NCI-H82 (cell line): Measurements from ENCODE around the gene PRR7.

Experiments
- DNase-seq: peaks from one replicate; lab custom pipeline; 2025; lab: John Stamatoyannopoulos, UW

PRR7 gene

DNA sequence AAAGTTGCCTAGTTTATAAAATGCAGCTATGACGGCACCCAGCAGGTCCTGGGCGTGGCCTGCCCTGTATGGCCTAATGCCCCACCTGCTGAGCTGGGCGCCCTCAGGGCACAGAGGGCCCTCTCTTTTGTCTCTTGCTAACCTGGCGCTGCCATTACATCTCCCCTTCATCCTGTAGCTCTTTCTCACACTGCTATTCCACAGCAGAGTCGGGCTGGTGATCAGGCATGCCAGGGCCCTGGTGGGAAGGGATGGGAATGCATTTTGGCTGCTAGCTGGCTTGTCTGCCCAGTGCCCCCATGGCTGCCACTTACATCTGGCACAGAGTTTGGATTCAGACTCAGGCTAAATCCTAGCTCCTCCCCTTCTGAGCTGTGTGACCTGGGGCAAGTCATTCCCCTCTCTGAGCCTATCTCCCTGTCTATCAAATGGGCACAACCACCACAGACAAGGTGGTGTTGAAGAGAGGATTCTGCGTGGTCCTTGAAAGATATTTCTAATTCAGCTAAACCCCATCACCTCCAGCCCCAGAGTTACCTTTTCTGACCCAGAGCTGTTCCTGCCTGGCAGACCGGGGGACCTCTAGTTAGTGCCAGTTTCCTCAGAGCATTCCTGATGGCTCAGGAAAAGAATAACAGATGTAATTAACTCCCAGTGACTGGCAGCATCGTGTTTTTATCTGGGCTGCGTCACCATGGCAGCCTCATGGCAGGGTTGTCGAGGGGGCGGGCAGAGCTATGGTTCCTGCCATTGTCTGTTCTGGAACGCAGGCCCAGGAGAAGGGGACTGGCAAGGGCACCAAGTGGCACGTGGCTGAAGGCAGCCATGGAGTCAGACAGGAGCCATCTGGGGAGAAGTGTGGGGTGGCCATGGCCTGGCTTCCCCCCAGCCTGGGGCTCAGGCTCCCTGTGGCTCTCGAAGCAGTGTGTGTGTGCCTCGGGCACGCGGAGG, 6.3 kb downstream of the PRR7 start:
- no peak for DNase-seq

DNA sequence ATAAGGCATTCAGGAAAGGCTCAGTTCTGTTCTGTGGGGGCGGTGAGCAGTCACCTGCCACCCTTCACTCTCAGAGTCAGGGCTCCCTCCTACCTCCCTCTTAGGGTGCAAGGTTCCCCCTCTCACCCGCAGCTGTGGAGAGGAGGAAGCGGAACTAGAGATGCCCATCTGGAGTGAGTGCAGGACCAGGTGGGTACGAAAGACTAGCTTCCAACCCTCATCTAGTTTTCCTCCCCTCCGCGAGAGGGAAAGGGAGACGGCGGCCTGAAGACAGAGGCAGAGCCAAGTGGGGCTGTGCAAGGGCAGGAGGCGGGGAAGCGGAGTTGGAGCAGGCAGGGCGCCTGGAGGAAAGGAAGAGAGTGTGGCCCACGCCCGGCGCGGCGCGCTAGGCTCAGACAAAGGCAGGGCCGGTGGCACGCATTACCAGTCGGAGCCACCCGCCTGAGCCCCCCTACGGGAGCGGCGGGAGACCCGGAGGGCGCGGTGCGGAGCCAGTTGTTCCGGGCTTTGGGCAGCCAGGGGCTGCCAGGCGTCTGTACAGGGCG, 7.3 kb downstream of the PRR7 start:
- DNase-seq, result peak; percentile 66

DNA sequence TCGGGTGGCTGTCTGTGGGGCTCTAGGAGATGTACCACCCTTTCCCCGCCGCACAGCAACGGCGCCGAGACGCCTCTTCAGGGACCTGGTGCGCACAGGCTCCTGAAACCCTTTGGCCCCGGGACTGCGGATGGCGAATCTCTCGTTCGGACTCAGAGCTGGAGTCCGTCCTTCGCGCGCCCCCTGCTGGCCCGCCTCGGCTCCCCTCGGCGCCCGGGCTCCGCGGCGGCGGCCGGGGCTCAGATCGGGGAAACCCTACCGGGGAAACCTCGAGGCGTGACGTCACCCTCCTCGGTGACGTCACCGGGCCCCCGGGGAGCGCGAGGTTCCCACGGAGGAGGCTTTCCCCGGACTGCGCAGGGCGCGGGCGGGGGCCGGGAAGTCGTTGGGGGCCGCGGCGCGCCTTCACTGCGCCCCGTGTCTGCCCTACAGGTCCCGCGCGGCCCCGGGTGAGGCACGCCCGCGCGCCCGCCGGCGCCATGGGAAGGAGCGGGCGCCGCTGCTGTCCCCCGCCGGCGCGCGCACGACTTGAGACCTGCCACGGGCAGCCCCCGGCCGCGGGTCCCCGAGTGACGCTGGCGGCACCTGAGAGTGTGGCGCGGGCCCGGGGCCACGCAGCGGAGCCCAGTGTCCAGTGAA, 7.9 kb downstream of the PRR7 start:
- DNase-seq, result peak; percentile 88

DNA sequence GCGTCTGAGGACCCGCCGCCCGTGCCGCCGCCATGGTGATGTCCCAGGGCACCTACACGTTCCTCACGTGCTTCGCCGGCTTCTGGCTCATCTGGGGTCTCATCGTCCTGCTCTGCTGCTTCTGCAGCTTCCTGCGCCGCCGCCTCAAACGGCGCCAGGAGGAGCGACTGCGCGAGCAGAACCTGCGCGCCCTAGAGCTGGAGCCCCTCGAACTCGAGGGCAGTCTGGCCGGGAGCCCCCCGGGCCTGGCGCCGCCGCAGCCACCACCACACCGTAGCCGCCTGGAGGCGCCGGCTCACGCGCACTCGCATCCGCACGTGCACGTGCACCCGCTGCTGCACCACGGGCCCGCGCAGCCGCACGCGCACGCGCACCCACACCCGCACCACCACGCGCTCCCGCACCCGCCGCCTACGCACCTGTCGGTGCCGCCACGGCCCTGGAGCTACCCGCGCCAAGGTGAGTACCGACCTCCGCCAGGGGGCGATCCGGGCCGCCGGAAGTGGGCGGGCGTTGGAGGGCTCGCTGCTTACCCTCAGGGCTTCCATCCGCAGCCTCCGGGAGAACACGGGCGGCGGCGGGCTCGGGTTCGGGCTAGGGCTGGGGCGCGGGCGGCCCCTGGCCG, 8.5 kb downstream of the PRR7 start:
- DNase-seq, result peak; percentile 86

DNA sequence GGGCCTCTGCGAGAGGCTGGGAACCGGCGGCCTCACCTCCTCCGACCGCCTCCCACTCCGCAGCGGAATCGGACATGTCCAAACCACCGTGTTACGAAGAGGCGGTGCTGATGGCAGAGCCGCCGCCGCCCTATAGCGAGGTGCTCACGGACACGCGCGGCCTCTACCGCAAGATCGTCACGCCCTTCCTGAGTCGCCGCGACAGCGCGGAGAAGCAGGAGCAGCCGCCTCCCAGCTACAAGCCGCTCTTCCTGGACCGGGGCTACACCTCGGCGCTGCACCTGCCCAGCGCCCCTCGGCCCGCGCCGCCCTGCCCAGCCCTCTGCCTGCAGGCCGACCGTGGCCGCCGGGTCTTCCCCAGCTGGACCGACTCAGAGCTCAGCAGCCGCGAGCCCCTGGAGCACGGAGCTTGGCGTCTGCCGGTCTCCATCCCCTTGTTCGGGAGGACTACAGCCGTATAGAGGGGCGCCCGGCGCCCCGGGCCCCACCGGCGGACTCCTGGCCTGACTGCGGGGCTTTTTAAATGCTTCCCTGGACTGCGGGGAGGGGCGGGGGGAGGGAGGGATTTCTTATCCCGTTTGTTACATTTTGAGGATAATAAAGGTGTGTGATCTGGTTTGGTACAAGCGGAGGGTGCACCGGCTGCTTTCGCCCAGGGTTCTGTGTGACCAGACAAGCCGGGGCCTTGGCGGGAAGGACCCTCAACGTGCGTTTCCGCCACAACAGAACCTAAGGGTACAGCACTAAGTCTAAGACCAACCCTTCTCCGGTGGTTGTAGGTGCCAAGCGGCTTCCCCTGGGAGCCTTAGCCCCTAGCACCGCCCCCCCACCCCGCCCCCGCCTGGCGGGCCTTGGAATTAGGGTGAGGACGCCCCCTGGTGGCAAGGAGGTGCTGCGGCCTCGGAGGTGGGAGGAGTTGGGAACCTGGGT, 9.3 kb downstream of the PRR7 start:
- DNase-seq, result peak; percentile 95

DNA sequence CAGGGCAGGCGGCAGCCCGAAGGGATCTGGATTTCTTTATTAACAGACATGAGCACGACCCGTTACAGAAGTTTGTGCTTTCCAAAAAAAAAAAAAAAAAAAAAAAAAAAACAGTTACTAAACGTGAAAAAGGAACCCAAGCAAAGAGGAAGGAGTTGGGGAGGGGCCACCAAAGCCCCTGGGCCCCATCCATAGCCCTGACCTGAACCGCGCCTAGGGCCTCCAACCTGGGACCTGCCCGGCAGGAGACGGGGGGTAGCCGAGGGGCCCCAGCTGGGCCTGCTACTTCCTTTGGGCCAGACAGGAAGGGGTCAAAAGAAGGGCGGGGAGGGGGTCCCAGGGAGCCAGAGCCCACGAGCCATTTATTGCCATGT, 10.0 kb downstream of the PRR7 start:
- no peak for DNase-seq

DNA sequence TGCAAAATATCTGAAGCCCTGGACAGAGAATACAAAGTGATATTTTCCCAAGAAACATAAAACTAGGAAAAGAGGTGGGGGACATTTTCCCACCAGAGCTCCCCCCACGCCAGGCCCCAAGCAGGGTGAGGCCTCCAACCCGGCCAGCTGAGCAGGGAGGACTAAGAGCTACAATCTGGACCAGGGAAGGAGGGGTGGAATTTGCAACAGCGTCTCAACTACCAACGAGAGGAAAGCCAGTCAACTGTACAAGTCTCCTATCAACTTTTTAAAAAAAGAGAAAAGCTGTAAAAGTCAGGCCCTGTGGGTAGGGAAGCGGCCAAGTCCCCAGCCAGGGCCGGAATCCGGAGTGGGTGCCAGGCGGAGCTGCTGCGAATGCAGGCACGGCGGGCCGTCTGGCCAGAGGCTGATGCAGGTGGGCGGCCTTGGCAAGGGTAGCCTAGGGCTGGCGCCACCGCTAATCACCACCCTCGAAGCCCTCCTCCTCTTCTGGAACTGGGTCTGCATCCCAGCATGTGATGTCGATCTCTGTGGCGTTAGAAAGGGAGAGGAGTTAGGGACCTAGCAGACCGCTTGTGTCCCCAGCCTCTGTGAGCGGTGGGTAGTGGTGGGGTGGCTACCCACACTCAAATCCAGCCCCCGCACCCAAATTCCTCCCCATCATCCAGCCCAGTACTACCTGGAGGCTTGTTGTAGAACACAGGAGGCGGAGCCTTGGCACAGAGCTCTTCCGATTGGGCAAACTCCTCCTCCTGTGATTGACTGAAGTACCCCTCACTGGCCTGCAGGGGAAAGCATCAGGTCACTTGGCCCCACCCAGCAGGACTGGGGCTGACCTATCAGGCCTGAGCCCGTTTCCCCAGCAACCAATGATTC, 10.6 kb downstream of the PRR7 start:
- DNase-seq, result peak; percentile 98

DNA sequence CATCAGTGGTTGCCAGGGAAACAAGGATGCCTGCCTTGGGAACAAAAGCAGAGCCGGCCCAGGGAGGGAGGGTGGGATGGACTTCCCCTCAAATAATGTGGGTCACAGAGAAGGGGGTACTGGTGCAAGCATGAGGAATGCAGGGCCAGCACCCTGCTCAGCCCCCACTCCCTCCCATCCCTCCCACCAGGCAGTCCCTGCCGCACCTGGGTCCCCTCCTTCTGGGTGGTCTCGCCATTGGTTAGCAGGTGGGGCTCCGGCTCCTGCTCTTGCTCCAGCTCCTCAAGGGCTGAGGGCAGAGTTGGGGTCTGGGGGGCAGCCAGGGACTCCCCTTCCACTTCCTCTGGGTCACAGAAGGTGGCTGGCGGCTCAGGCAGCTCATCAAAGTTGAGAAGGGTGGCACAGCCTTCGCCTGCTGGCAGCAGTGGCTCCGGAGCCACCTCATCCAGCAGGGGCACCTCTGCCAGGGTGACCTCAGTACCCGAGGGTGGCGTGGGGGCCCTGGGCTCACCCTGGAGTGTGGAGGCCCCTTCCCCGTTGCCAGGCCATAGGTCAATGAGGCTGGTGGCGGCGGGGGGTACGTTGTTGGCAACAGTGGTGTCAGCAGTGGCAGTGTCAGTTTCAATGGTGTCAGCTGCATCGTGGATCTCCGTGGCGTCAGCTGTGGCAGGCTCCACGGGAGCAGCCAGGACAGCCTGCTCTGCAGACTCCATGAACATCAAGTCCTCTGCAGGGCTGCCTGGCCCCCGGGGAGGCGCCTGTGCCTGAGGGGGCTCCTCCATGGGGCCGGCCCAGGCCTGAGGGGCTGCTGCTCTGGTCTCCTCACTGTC, 11.5 kb downstream of the PRR7 start:
- no peak for DNase-seq

DNA sequence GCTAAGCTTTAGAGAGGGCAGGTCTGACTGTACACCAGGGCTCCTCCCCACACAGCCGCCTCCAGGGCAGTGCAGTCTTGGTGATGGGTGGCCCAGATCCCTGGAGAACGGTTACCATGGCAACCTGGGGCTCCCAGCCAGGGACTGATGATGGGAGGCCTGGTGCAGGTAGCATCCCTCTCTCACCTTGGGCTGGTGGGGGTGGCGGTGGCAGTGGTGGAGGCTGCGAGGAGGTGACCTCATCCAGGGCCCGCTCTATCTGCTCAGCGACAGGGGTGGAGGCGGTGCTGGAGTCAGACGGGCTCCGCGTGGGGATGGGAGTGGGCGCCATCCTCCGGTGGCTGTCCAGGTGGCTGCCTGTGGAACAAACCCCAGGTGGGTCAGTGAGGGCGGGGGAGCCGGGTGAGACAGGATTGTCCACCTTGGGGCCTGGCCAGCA, 12.3 kb downstream of the PRR7 start:
- peak; percentile 39 for DNase-seq

DNA sequence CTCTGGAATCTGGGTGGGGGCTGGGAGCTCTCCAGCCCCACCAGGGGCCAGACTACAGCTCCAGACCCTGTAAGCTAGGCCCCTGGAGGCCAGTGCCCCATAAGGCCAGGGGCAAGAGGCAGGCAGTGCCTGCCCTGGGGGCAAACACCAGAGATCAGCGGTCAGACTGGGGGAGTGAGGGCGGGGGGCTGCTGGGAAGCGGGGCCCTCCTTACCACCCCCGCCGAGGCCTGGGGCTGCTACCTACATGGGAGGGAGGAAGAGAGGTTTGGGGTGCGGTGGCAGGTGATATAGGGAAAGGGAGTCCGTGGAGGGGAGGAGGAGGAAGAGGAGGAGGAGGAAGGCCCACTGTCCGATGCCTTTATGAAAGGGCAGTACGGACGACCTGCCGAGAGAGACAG, 12.7 kb downstream of the PRR7 start:
- no peak for DNase-seq

DNA sequence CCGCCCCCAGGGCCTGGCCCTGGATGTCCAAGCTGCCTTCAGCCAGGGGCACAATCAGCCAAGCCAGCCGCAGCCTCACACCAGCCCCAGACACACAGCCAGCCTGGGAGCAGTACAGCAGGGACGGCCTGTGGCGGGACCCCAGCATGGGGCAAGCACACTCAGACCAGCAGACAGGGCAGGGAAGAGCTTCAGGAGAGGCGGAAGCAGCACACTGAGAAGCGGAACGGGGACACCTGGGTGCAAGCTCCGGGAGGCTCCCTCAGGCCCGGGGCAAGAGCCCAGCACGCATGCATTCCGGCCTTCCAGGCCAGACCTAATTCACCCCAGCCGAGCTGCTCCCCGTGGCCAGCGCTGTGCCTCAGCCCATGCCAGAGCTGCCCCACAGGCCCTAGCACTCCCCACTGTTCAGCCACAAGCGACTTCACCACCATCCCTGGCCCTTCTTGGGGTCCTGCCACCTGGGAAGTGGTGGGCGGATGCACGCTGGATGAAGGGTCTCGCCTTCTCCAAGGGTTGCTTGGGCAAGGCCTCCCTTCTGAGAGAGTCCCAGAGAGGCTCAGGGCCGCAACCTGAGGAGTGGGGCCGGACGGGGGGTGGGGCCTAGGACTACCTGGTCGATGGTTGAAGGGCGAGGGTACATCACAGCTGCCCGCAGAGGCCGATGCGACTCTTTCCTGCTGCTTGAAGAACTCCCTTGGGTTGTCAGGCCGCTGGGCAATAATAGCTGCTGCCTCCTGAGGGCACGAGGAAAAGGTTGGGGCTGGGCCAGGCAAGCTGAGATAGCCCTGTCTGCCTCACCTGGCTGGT, 13.4 kb downstream of the PRR7 start:
- DNase-seq, result no peak

DNA sequence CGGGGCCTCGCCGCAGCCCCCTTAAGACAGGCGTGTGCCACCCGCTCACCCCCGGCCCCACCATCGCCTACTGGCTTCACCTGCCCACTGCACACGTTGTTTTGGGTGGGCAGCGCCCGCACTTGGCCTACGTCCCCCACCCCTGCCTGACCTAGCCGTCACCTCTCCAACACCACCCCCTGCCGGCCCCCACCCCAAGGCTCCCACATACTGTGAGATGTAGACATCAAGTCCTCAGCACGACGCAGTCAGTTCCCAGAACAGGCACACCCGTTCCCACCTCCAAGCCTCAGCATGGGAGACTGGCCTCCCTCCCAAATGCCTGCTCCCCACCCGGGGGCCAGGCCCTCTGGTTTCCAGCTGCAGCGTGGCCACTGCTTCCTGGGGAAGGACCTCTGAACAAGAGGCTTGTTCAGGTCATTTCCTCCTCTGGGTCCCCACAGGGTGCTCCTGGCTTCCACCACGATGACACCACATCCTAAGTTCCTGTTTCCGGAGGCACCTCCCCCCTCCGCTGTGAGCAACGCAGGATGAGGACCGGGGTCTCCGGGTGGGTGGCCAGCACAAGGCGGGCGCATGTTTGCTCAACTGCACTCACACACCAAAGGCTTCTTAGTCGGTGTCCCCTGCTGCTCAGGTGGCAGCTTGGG, 15.5 kb downstream of the PRR7 start:
- DNase-seq, result no peak

DNA sequence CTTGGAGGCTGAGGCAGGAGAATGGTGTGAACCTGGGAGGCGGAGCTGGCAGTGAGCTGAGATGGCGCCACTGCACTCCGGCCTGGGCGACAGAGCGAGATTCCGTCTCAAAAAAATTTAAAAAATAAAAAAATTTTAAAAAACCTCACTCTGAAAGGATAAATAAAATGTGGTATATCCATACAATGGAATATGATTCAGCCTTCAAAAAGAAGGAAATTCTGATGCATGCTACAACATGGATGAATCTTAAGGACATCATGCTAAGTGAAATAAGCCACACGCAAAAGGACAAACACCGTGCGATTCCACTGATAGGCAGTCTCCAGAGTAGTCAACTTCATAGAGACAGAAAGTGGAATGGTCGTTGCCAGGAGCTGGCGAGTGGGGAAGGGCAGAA, 18.4 kb downstream of the PRR7 start:
- DNase-seq, result no peak

DNA sequence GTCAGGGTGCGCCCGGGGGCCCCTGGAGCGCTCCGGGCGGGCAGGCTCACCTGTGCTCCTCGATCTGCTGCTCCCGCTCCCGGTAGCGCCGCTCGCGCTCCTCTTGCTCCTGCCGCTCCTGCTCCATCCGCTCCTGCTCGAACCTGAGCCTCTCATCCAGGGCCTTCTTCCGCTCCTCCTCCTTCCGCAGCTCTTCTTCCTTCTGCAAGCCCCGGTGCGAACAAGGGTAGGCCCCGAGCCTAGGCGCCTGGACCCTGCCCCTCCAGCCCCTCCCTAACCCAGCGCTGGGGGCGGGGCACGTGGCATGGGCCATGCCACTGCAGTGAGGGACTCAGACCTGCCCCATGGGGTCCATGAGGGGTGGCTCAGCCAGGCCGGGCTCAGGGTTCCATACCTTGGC, 20.2 kb downstream of the PRR7 start:
- no peak for DNase-seq

DNA sequence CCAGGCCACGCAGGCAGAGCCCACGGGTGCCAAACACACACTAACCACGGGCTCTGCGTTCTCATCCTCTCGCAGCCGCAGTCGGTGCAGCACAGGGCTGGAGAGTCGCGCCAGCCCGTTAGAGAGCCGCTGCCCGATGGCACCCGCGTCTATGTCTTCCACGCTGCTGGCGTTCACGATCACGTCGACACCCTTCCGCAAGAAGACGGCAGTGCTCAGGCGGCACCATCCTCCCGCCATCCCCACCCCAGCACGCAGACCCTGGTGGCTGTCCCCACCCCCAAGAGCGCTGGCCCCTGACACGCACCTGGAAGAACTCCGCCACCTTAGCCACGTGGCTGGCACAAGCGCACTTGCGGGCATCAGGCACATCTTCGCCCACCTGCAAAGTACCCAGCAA, 20.8 kb downstream of the PRR7 start:
- no peak for DNase-seq

DNA sequence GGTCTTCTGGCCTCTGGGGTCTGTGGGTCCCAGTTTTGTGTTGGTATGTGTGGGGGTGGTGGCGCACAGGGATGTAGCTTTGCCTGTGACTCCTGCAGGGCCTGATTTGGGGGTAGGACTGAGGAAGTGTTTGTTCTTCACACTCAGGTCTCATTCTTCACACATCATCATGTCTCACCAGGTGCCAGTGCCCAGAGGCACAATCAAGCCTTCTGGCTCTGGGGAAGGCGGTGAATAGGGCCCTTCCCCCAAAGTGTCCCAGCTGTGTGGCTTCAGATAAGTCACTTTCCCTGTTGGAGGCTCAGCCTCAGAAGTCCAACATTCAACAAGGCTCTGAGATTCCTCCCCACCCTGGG, 21.7 kb downstream of the PRR7 start:
- DNase-seq, result no peak

DNA sequence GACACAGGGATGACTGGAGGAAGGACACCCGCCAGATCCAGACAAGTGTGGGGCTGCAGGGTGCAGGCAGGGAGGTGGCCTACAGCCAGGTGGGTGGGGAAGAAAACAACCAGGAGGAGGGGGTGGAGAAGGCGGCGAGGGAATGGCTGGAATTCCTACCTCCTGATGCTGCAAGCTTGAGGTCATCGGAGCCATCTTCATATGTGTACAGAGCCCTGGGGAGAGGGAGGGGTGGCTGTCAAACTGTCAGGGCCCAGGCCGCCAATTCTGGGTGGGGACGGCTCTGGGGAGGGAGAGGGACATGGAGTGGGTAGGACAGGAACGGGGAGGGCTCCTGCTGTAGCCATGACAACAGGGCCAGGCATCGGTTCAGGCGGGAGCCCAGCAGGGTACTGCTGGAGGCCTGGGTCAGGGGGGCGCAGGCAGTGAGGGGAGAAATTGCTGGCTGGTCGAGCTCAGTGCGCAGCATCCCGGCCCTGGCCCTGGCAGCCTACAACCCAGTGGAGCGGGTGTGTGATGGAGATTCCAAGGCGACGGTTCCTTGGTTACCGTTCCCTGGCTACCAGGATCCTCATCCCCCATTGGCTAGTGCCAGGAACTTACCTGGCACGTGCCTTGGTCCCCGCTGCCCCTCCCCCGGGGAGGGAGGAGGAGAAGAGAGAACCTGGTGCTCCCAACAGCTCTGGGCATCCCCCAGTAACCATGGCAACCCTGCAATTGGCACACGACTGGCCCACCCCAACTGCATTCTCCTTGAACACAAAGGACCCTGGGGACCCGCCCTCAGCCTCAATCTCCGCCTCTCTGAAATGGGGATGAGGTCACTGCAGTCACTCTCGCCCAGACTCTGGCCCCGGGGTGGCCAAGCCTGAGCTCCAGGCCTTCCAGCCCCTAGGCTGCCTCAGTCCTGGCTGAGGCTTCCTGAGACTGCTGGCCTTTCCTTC, 22.3 kb downstream of the PRR7 start:
- no peak for DNase-seq
